Panc1 (cell line): ENCODE measurements around the gene TSHZ2. TPM values are rescaled to one million over a fixed set of nuclear protein-coding genes. Genes with fewer than 3 reads are reported as not detected.
"Not testable (repeated sequence)": the region's sequence is repeated elsewhere in the genome, so short reads cannot be mapped to it uniquely, and the experiment has no call there.

Experiments
- ATAC-seq: fragments of 200-7000 bp; cut with Tn5 transposase; 2 replicates; pipeline ENCODE4 v1.9.1; 2020; ENCODE audit warnings: mild to moderate bottlenecking, moderate library complexity
- BruUV-seq: library from RNA; stranded (reverse); fragments of 400-500 nt; replicated peaks from 2 replicates; lab custom pipeline; 2021; lab: Mats Ljungman, UMichigan
- CTCF ChIA-PET: fragments of 300-600 bp; sonication (Branson Sonifier 250); formaldehyde crosslinking; loops from one replicate; lab custom pipeline; 2022; ENCODE audit warnings: antibody characterized with exemption; lab: Charles Lee
- POLR2A ChIA-PET: fragments of 300-600 bp; sonication (Branson Sonifier 250); formaldehyde crosslinking; loops from one replicate; lab custom pipeline; 2022; ENCODE audit warnings: antibody characterized with exemption; lab: Charles Lee
- DNase-seq: peaks from one replicate; pipeline ENCODE4 v3.0.0-alpha.2; 2010; ENCODE audit warnings: low read depth, low spot score
- H3K27ac ChIP-seq: 2 replicates; pipeline ENCODE4 v1.5.1; 2011; ENCODE audit warnings: mild to moderate bottlenecking, low read length, inconsistent platforms
- H3K27me3 ChIP-seq: fragments of 200-500 bp; sonication (Bioruptor generic); 2 replicates; pipeline ENCODE4 v1.6.0; 2014; ENCODE audit warnings: low read length, inconsistent platforms; ENCODE audit not compliant: control insufficient read depth, insufficient read depth
- H3K36me3 ChIP-seq: fragments of 200-500 bp; sonication (Bioruptor generic); 2 replicates; pipeline ENCODE4 v1.5.1; 2014; ENCODE audit warnings: inconsistent platforms, mild to moderate bottlenecking, low read length, moderate library complexity; ENCODE audit not compliant: control insufficient read depth, insufficient read depth
- H3K4me1 ChIP-seq: 2 replicates; pipeline ENCODE4 v1.5.1; 2011; ENCODE audit warnings: inconsistent platforms, mild to moderate bottlenecking, low read length, moderate library complexity; ENCODE audit not compliant: control insufficient read depth, insufficient read depth
- H3K4me3 ChIP-seq, 2 experiments: 2 replicates each; pipeline ENCODE4 v1.5.1; 2011 to 2012; ENCODE audit warnings: low read depth in 2 of 2, low read length in 2 of 2, mild to moderate bottlenecking in 2 of 2, inconsistent platforms in 1 of 2, moderate library complexity in 1 of 2
- H3K9me3 ChIP-seq: fragments of 200-500 bp; sonication (Bioruptor generic); 2 replicates; pipeline ENCODE4 v1.5.1; 2014; ENCODE audit warnings: low read depth, mild to moderate bottlenecking, inconsistent platforms, low read length, moderate library complexity; ENCODE audit not compliant: control insufficient read depth, insufficient read depth
- CTCF ChIP-seq: fragments of 450-650 bp; IDR thresholded peaks from 2 replicates; pipeline ENCODE4 v1.5.1; 2017; ENCODE audit warnings: mild to moderate bottlenecking
- POLR2AphosphoS5 ChIP-seq: IDR thresholded peaks from 2 replicates; pipeline ENCODE4 v1.6.1; 2012; ENCODE audit warnings: mild to moderate bottlenecking, low read depth, low read length, moderate library complexity
- SIN3A ChIP-seq: IDR thresholded peaks from 2 replicates; pipeline ENCODE4 v1.6.1; 2012; ENCODE audit warnings: low read depth, mild to moderate bottlenecking, low read length, moderate library complexity, borderline replicate concordance; ENCODE audit not compliant: insufficient read depth
- TCF7L2 ChIP-seq: IDR thresholded peaks from 2 replicates; pipeline ENCODE4 v1.6.1; 2011; ENCODE audit warnings: mild to moderate bottlenecking, low read depth, low read length, inconsistent platforms
- in situ Hi-C: cut with HindIII; loops from 2 replicates; pipeline ENCODE4 v1.10.0; 2016; ENCODE audit warnings: low sequenced_read_pairs, low pct_unique_long_range_greater_than_20kb
- intact Hi-C: fragments of 100-400 bp; cut with micrococcal nuclease; formaldehyde crosslinking; loops from one replicate; pipeline ENCODE4 v1.10.0; 2022; ENCODE audit not compliant: unreplicated experiment
- total RNA-seq: library from RNA; stranded (reverse); gene quantifications from one replicate; pipeline ENCODE4 v1.2.1, GENCODE V29; 2021; ENCODE audit not compliant: unreplicated experiment
- TF ChIP-seq, protein P1 (sequence below), 2 experiments: IDR thresholded peaks; 2 replicates each; pipeline ENCODE4 v1.6.1; 2011 to 2012; ENCODE audit warnings: low read depth in 2 of 2, control low read depth in 1 of 2, low read length in 1 of 2, mild to moderate bottlenecking in 1 of 2, moderate library complexity in 1 of 2; ENCODE audit not compliant: insufficient read depth in 1 of 2

TSHZ2 gene
- total RNA-seq, 1 experiment from 2014 or later: 0.36 TPM

GRCh38 chr20:53522026-53522425 lies 549.9 kb downstream of the TSHZ2 start:
- BruUV-seq: no TSS peak
- in situ Hi-C loops: no loop called here
- 0 out of 2 replicates have a peak, but pooled peaks cover 6% of the 10 kb centered on the region for H3K4me1 ChIP-seq
- DNase-seq: no peak
- CTCF ChIA-PET: no interaction called here
- no peak overlapping the region for H3K4me3 ChIP-seq
- H3K36me3 ChIP-seq: no peaks in the 10 kb centered on the region
- TF ChIP-seq POLR2AphosphoS5 (no peak), CTCF (no peak), TCF7L2 (no peak), SIN3A (no peak)
- TF ChIP-seq, protein P1, sequence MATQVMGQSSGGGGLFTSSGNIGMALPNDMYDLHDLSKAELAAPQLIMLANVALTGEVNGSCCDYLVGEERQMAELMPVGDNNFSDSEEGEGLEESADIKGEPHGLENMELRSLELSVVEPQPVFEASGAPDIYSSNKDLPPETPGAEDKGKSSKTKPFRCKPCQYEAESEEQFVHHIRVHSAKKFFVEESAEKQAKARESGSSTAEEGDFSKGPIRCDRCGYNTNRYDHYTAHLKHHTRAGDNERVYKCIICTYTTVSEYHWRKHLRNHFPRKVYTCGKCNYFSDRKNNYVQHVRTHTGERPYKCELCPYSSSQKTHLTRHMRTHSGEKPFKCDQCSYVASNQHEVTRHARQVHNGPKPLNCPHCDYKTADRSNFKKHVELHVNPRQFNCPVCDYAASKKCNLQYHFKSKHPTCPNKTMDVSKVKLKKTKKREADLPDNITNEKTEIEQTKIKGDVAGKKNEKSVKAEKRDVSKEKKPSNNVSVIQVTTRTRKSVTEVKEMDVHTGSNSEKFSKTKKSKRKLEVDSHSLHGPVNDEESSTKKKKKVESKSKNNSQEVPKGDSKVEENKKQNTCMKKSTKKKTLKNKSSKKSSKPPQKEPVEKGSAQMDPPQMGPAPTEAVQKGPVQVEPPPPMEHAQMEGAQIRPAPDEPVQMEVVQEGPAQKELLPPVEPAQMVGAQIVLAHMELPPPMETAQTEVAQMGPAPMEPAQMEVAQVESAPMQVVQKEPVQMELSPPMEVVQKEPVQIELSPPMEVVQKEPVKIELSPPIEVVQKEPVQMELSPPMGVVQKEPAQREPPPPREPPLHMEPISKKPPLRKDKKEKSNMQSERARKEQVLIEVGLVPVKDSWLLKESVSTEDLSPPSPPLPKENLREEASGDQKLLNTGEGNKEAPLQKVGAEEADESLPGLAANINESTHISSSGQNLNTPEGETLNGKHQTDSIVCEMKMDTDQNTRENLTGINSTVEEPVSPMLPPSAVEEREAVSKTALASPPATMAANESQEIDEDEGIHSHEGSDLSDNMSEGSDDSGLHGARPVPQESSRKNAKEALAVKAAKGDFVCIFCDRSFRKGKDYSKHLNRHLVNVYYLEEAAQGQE (IDR thresholded peaks at IDR 0.05; ENCODE audit: insufficient read depth in 1 of 2, low read depth in 2 of 2, low read length in 1 of 2): no peak
- H3K27me3 ChIP-seq: no peaks in the 10 kb centered on the region
- no peak for ATAC-seq
- POLR2A ChIA-PET: no interaction called here
- intact Hi-C loops: no loop called here
- H3K27ac ChIP-seq: no peak overlapping the region
- no peaks in the 10 kb centered on the region for H3K9me3 ChIP-seq

GRCh38 chr20:53522696-53523095 lies 550.5 kb downstream of the TSHZ2 start:
- ChIA-PET CTCF (no interaction called here), POLR2A (no interaction called here)
- TF ChIP-seq, protein P1 (IDR thresholded peaks at IDR 0.05; ENCODE audit: insufficient read depth in 1 of 2, low read depth in 2 of 2, low read length in 1 of 2): no peak
- TF ChIP-seq POLR2AphosphoS5: no peak
- no peak for TF ChIP-seq CTCF
- no peak for TF ChIP-seq TCF7L2
- no peak for TF ChIP-seq SIN3A
- no peak for DNase-seq
- intact Hi-C loops (no loop called here), in situ Hi-C loops (no loop called here)
- 0 out of 2 replicates have a peak, but pooled peaks cover 3% of the 10 kb centered on the region for H3K4me1 ChIP-seq
- H3K4me3 ChIP-seq: no peak overlapping the region
- no peak overlapping the region for H3K27ac ChIP-seq
- BruUV-seq: no TSS peak
- no peaks in the 10 kb centered on the region for H3K9me3 ChIP-seq
- no peaks in the 10 kb centered on the region for H3K36me3 ChIP-seq
- no peaks in the 10 kb centered on the region for H3K27me3 ChIP-seq
- ATAC-seq: no peak

DNA sequence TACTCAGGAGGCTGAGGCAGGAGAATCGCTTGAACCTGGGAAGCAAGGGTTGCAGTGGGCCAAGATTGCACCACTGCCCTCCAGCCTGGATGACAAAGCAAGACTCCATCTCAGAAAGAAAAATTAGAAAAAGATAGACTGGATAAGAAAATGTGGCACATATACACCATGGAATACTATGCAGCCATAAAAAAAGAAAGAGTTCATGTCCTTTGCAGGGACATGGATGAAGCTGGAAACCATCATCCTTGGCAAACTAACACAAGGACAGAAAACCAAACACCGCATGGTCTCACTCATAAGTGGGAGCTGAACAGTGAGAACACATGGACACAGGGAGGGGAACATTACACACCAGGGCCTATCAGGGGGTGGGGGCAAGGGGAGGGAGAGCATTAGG lies 551.5 kb downstream of the TSHZ2 start:
- ATAC-seq, H3K27ac ChIP-seq, H3K36me3 ChIP-seq, DNase-seq, H3K4me3 ChIP-seq, BruUV-seq, in situ Hi-C loops, POLR2A ChIA-PET, H3K9me3 ChIP-seq, H3K27me3 ChIP-seq, CTCF ChIA-PET, intact Hi-C loops, H3K4me1 ChIP-seq: not testable (repeated sequence)
